ENCODE data around the gene DCX. TPM values are rescaled to one million over a fixed set of nuclear protein-coding genes. Genes with fewer than 3 reads are reported as not detected.
"Not testable (repeated sequence)": the region's sequence is repeated elsewhere in the genome, so short reads cannot be mapped to it uniquely, and the experiment has no call there.

DCX gene
- total RNA-seq, 1 experiment from 2014 or later, result 0.06 TPM

GRCh38 chrX:111372086-111372485 is 39.9 kb downstream of the DCX start:
- DNase-seq (ENCODE audit: low spot score), result no peak

GRCh38 chrX:111365770-111366325 is 46.1 kb downstream of the DCX start:
- DNase-seq (ENCODE audit: low spot score), result no peak

- DNase-seq (ENCODE audit: low spot score), result no peak
These were observed 48.3 kb downstream of the DCX start for GRCh38 chrX:111363741-111364140.

- no peak for DNase-seq (ENCODE audit: low spot score)
These were observed 50.2 kb downstream of the DCX start for GRCh38 chrX:111361751-111362150.

GRCh38 chrX:111360839-111361238 is 51.2 kb downstream of the DCX start:
- DNase-seq (ENCODE audit: low spot score), result no peak

GRCh38 chrX:111355523-111356115 is 56.4 kb downstream of the DCX start:
- DNase-seq (ENCODE audit: low spot score), result no peak

- DNase-seq (ENCODE audit: low spot score), result no peak
These were observed 57.5 kb downstream of the DCX start for GRCh38 chrX:111354496-111354895.

- DNase-seq (ENCODE audit: low spot score), result no peak
These were observed 58.2 kb downstream of the DCX start for GRCh38 chrX:111353793-111354192.

GRCh38 chrX:111352424-111352823 is 59.6 kb downstream of the DCX start:
- DNase-seq (ENCODE audit: low spot score), result peak; percentile 75

- DNase-seq (ENCODE audit: low spot score), result no peak
These were observed 62.1 kb downstream of the DCX start for GRCh38 chrX:111349934-111350333.

GRCh38 chrX:111349101-111349500 is 62.9 kb downstream of the DCX start:
- DNase-seq (ENCODE audit: low spot score), result no peak

GRCh38 chrX:111348429-111348828 is 63.6 kb downstream of the DCX start:
- DNase-seq (ENCODE audit: low spot score), result no peak

- not testable (repeated sequence) for DNase-seq (ENCODE audit: low spot score)
These were observed 65.8 kb downstream of the DCX start for GRCh38 chrX:111346150-111346549.

GRCh38 chrX:111340054-111340453 is 71.9 kb downstream of the DCX start:
- DNase-seq (ENCODE audit: low spot score), result no peak

- no peak for DNase-seq (ENCODE audit: low spot score)
These were observed 72.8 kb downstream of the DCX start for GRCh38 chrX:111339212-111339611.

GRCh38 chrX:111338095-111338698 is 73.8 kb downstream of the DCX start:
- no peak for DNase-seq (ENCODE audit: low spot score)

- DNase-seq (ENCODE audit: low spot score), result no peak
These were observed 74.8 kb downstream of the DCX start for GRCh38 chrX:111337067-111337637.

- DNase-seq (ENCODE audit: low spot score), result no peak
These were observed 75.9 kb downstream of the DCX start for GRCh38 chrX:111336141-111336540.

GRCh38 chrX:111329370-111329769 is 82.6 kb downstream of the DCX start:
- no peak for DNase-seq (ENCODE audit: low spot score)

GRCh38 chrX:111328858-111329257 is 83.1 kb downstream of the DCX start:
- DNase-seq (ENCODE audit: low spot score), result no peak

GRCh38 chrX:111322231-111322855 is 89.6 kb downstream of the DCX start:
- no peak for DNase-seq (ENCODE audit: low spot score)

GRCh38 chrX:111319451-111319850 is 92.5 kb downstream of the DCX start:
- DNase-seq (ENCODE audit: low spot score), result no peak

- DNase-seq (ENCODE audit: low spot score), result no peak
These were observed 93.1 kb downstream of the DCX start for GRCh38 chrX:111318901-111319300.

All from H4 (cell line).